Measurements from ENCODE around the gene STXBP6. TPM values are rescaled to one million over a fixed set of nuclear protein-coding genes. Genes with fewer than 3 reads are reported as not detected.

The STXBP6 gene
- total RNA-seq, 1 donor, result 5.8 TPM

- H2AFZ ChIP-seq (ENCODE audit: low read length), result no peak overlapping the region
- H4K20me1 ChIP-seq (ENCODE audit: insufficient read depth, low read length), result no peaks in the 10 kb centered on the region
- H3K36me3 ChIP-seq (ENCODE audit: insufficient read depth, low read length), result no peaks in the 10 kb centered on the region
- no peaks in the 10 kb centered on the region for H3K9me3 ChIP-seq (ENCODE audit: low read depth, low read length)
- no peaks in the 10 kb centered on the region for H3K27me3 ChIP-seq (ENCODE audit: insufficient read depth, low read length)
- H3K4me2 ChIP-seq (ENCODE audit: insufficient read depth, low read length), result no peak overlapping the region
- TF ChIP-seq, protein P1, sequence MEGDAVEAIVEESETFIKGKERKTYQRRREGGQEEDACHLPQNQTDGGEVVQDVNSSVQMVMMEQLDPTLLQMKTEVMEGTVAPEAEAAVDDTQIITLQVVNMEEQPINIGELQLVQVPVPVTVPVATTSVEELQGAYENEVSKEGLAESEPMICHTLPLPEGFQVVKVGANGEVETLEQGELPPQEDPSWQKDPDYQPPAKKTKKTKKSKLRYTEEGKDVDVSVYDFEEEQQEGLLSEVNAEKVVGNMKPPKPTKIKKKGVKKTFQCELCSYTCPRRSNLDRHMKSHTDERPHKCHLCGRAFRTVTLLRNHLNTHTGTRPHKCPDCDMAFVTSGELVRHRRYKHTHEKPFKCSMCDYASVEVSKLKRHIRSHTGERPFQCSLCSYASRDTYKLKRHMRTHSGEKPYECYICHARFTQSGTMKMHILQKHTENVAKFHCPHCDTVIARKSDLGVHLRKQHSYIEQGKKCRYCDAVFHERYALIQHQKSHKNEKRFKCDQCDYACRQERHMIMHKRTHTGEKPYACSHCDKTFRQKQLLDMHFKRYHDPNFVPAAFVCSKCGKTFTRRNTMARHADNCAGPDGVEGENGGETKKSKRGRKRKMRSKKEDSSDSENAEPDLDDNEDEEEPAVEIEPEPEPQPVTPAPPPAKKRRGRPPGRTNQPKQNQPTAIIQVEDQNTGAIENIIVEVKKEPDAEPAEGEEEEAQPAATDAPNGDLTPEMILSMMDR (IDR thresholded peaks at IDR 0.05; ENCODE audit: extremely low read depth, low read depth, low read length), result no peak
- no peaks in the 10 kb centered on the region for H3K79me2 ChIP-seq (ENCODE audit: insufficient read depth, low read length)
- DNase-seq (ENCODE audit: insufficient read length, low spot score, missing footprints), result no peak
- H3K27ac ChIP-seq (ENCODE audit: low read depth, low read length), result no peak overlapping the region
- H3K4me3 ChIP-seq (ENCODE audit: insufficient read depth, low read length), result no peak overlapping the region
- peaks cover 3% of the 10 kb centered on the region for H3K4me1 ChIP-seq (ENCODE audit: insufficient read depth, low read length)
Measured at GRCh38 chr14:25038044-25038668, 11.8 kb downstream of the STXBP6 start.

GRCh38 chr14:25037032-25037431 lies 12.9 kb downstream of the STXBP6 start:
- DNase-seq (ENCODE audit: insufficient read length, low spot score, missing footprints), result no peak
- Histone ChIP-seq H3K4me1 (ENCODE audit: insufficient read depth, low read length) (no peaks in the 10 kb centered on the region), H3K36me3 (ENCODE audit: insufficient read depth, low read length) (no peaks in the 10 kb centered on the region), H3K27ac (ENCODE audit: low read depth, low read length) (no peak overlapping the region), H3K79me2 (ENCODE audit: insufficient read depth, low read length) (no peaks in the 10 kb centered on the region), H2AFZ (ENCODE audit: low read length) (no peak overlapping the region), H3K9me3 (ENCODE audit: low read depth, low read length) (no peaks in the 10 kb centered on the region), H4K20me1 (ENCODE audit: insufficient read depth, low read length) (no peaks in the 10 kb centered on the region), H3K4me2 (ENCODE audit: insufficient read depth, low read length) (no peak overlapping the region), H3K4me3 (ENCODE audit: insufficient read depth, low read length) (no peak overlapping the region), H3K27me3 (ENCODE audit: insufficient read depth, low read length) (no peaks in the 10 kb centered on the region)
- TF ChIP-seq, protein P1 (IDR thresholded peaks at IDR 0.05; ENCODE audit: extremely low read depth, low read depth, low read length), result no peak

DNA sequence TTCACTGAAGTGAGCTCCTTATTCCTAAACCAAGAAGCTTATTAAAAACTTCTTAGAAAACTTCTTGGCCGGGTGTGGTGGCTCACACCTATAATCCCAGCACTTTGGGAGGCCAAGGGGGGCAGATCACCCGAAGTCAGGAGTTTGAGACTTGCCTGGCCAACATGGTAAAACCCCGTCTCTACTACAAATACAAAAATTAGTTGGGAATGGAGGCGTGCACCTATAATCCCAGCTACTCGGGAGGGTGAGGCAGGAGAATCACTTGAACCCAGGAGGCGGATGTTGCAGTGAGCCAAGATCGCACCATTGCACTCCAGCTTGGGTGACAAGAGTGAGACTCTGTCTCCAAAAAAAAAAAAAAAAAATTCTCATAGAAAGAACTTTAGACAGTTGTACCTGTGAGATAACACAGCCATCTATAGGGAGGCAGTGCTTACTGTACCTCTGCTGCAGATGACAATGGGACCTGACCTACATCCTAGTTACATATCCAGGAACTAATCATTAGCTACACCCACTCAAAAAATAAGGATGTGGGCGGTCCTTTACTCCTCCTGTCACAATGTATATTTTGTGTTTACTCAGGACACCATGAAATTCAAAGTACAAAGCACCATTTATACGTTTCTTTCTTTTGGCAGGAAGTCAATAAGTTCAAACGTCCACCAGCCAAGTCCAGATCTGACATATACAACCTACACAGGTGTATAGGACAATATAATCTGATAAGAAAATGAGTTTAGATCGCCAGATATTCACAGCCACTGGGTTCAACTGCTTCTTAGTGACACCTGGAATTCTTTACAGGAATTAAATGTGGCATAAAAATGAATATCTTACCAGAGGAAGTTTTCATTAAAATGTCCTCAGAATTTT lies 14.9 kb downstream of the STXBP6 start:
- H3K4me3 ChIP-seq (ENCODE audit: insufficient read depth, low read length), result no peak overlapping the region
- no peak overlapping the region for H3K27ac ChIP-seq (ENCODE audit: low read depth, low read length)
- no peak overlapping the region for H2AFZ ChIP-seq (ENCODE audit: low read length)
- H3K4me1 ChIP-seq (ENCODE audit: insufficient read depth, low read length), result no peaks in the 10 kb centered on the region
- H3K79me2 ChIP-seq (ENCODE audit: insufficient read depth, low read length), result no peaks in the 10 kb centered on the region
- no peaks in the 10 kb centered on the region for H3K36me3 ChIP-seq (ENCODE audit: insufficient read depth, low read length)
- H3K27me3 ChIP-seq (ENCODE audit: insufficient read depth, low read length), result no peaks in the 10 kb centered on the region
- H3K9me3 ChIP-seq (ENCODE audit: low read depth, low read length), result no peaks in the 10 kb centered on the region
- H4K20me1 ChIP-seq (ENCODE audit: insufficient read depth, low read length), result no peaks in the 10 kb centered on the region
- no peak for DNase-seq (ENCODE audit: insufficient read length, low spot score, missing footprints)
- TF ChIP-seq, protein P1 (IDR thresholded peaks at IDR 0.05; ENCODE audit: extremely low read depth, low read depth, low read length), result no peak
- H3K4me2 ChIP-seq (ENCODE audit: insufficient read depth, low read length), result no peak overlapping the region

GRCh38 chr14:25033358-25033757 lies 16.6 kb downstream of the STXBP6 start:
- no peak overlapping the region for H3K4me2 ChIP-seq (ENCODE audit: insufficient read depth, low read length)

More at GRCh38 chr14:25033358-25033757, 16.6 kb downstream of the STXBP6 start:
- Histone ChIP-seq H3K27me3 (ENCODE audit: insufficient read depth, low read length) (no peaks in the 10 kb centered on the region), H3K4me3 (ENCODE audit: insufficient read depth, low read length) (no peak overlapping the region), H3K79me2 (ENCODE audit: insufficient read depth, low read length) (no peaks in the 10 kb centered on the region), H4K20me1 (ENCODE audit: insufficient read depth, low read length) (no peaks in the 10 kb centered on the region), H3K27ac (ENCODE audit: low read depth, low read length) (no peak overlapping the region), H3K4me1 (ENCODE audit: insufficient read depth, low read length) (no peaks in the 10 kb centered on the region), H2AFZ (ENCODE audit: low read length) (no peak overlapping the region), H3K36me3 (ENCODE audit: insufficient read depth, low read length) (no peaks in the 10 kb centered on the region), H3K9me3 (ENCODE audit: low read depth, low read length) (no peaks in the 10 kb centered on the region)
- TF ChIP-seq, protein P1 (IDR thresholded peaks at IDR 0.05; ENCODE audit: extremely low read depth, low read depth, low read length), result no peak
- DNase-seq (ENCODE audit: insufficient read length, low spot score, missing footprints), result no peak
